Spinal cord (tissue), 10 donors: ENCODE results near the gene PAPSS1. TPM values are rescaled to one million over a fixed set of nuclear protein-coding genes. Genes with fewer than 3 reads are reported as not detected.

Source experiments
- DNase-seq, 6 donors: peaks; one replicate each; pipeline versions ENCODE4 v3.0.0 to v3.0.0-alpha.2; 2013 to 2015; ENCODE audit warnings: low spot score in 6 of 6, low read depth in 4 of 6
- H3K27ac ChIP-seq: one replicate; pipeline ENCODE4 v1.5.1; 2013; ENCODE audit warnings: low read depth, low read length, control low read depth
- H3K27me3 ChIP-seq: one replicate; pipeline ENCODE4 v1.6.1; 2013; ENCODE audit warnings: low read length; ENCODE audit not compliant: control insufficient read depth, insufficient read depth
- H3K36me3 ChIP-seq: one replicate; pipeline ENCODE4 v1.6.1; 2013; ENCODE audit warnings: low read length; ENCODE audit not compliant: control insufficient read depth, insufficient read depth
- H3K4me1 ChIP-seq: one replicate; pipeline ENCODE4 v1.6.1; 2013; ENCODE audit warnings: low read length; ENCODE audit not compliant: control insufficient read depth, insufficient read depth
- H3K4me3 ChIP-seq: one replicate; pipeline ENCODE4 v1.5.1; 2013; ENCODE audit warnings: low read depth, low read length, control low read depth
- H3K9me3 ChIP-seq: one replicate; pipeline ENCODE4 v1.6.1; 2013; ENCODE audit warnings: low read length; ENCODE audit not compliant: control insufficient read depth, insufficient read depth
- WGBS: methylation state at CpG from one replicate; pipeline ENCODE4 v1.1.5; 2013; ENCODE audit warnings: missing lambda C conversion rate; ENCODE audit not compliant: insufficient coverage; 5-methylcytosine and 5-hydroxymethylcytosine counted together
- polyA plus RNA-seq, 2 donors: library from polyadenylated mRNA; unstranded; fragments of 120-200 nt; gene quantifications; one replicate each; pipeline ENCODE4 v1.2.1, GENCODE V29; 2013; ENCODE audit not compliant: insufficient read length in 2 of 2
- total RNA-seq, 2 donors: library from RNA; depleted of rRNA in 1 of 2; stranded (reverse); fragments of 120-200 nt in 1 of 2; fragments of >200 nt in 1 of 2; gene quantifications; one replicate each; pipeline versions ENCODE4 v1.2.3 to v1.2.4, GENCODE V29; 2013 to 2014
- donor health status: healthy.

PAPSS1 gene
- total and polyA plus RNA-seq, 4 donors: 74.9 to 151 (median 119) TPM

DNA sequence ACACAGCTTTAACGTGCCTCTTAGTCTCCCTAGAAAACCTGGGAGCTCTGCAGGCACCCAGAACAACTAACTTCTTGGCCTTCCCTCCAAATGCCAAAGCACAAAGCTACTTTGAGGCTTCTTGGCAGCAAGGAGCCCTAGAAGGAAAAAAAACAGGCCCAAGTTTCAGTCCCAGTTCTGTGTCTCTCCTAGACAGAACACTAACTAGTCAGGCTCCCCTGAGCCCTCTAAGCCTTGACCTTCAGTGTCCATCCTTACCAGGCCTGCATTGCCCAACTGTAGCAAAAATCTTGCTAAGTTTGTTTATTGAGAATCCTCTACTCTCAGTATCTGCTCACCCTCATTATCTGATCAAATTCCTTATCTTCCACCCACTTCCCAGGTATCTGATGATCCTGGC, 79.2 kb downstream of the PAPSS1 start:
- no peaks in the 10 kb centered on the region for H3K9me3 ChIP-seq
- H3K27me3 ChIP-seq: no peaks in the 10 kb centered on the region
- peak overlapping the region; percentile 37 for H3K27ac ChIP-seq
- 20% methylated on average over 1 of the region's 1 CpG for WGBS
- no peak overlapping the region for H3K4me3 ChIP-seq
- H3K36me3 ChIP-seq: peaks cover 9% of the 10 kb centered on the region
- no peaks in the 10 kb centered on the region for H3K4me1 ChIP-seq
- DNase-seq: peak in 1 of 6 donors; percentile 36

DNA sequence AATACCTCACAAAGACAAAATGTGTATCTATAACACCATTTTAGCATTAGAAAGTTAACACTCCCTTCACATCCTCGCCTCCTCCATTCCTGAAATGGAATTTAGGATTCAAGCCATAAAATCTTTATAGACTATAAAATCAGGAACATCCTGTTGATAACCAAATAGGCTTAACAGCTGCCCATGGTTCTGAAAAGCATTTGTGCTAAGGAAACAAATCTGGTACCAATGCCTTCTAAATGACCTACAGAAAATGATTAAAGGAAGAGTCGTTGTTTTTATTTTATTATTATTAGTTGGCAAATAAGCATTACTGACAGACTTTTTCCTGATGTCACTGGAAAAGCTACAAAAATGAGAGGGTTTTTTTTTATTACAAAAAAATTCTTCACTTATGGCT, 79.8 kb downstream of the PAPSS1 start:
- Histone ChIP-seq H3K27ac (no peak overlapping the region), H3K4me1 (no peaks in the 10 kb centered on the region), H3K36me3 (peaks cover 9% of the 10 kb centered on the region), H3K27me3 (no peaks in the 10 kb centered on the region), H3K4me3 (no peak overlapping the region), H3K9me3 (no peaks in the 10 kb centered on the region)
- WGBS: 83% methylated on average over 1 of the region's 2 CpGs
- DNase-seq: no peak

DNA sequence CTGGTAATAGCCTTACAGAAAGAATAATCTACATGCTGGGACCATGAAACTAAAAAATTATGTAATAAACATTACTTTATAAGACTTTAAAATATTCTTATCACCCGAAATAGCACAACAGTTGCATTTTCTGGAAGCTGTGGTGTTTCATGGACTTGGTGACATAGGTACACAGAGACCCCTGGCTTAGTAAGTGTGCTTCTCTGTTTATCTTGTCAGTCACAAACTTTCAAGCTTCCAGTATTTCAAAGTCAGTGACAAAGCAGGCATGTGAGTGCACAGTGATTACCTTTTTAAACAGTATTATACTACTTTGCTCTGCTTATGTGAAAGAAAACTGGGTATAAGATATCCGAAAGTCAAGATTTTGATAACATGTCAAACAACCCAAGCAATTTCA, 84.3 kb downstream of the PAPSS1 start:
- DNase-seq: no peak
- Histone ChIP-seq H3K4me3 (no peak overlapping the region), H3K27ac (no peak overlapping the region), H3K4me1 (no peaks in the 10 kb centered on the region), H3K27me3 (no peaks in the 10 kb centered on the region), H3K36me3 (no peaks in the 10 kb centered on the region), H3K9me3 (no peaks in the 10 kb centered on the region)
- no CpG with 5 or more reads among the region's 2 CpGs for WGBS

DNA sequence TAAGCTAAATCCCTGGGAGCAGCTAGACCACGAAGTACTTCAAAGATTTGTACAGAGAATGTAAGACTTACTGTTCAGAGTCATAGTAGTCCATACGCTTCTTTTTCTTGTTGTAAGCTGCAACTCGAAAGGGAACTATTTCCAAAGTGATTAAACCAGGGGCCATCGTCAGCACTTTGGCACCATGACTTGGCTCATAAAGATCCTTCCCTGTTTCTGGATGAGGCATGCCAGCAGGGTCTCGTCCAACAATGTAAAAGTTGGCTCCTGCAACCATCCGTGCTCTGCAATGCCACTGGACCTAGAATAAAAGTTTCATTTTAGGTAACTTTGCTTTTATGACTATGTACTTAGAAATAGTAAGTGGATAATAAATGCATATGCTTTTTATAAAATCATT, 88.5 kb downstream of the PAPSS1 start:
- peak in 4 of 6 donors; percentile 13 to 61 (median 38) for DNase-seq
- 51% methylated on average over 5 of the region's 6 CpGs for WGBS
- Histone ChIP-seq H3K4me3 (no peak overlapping the region), H3K27me3 (no peaks in the 10 kb centered on the region), H3K36me3 (no peaks in the 10 kb centered on the region), H3K9me3 (no peaks in the 10 kb centered on the region), H3K4me1 (no peaks in the 10 kb centered on the region), H3K27ac (no peak overlapping the region)

DNA sequence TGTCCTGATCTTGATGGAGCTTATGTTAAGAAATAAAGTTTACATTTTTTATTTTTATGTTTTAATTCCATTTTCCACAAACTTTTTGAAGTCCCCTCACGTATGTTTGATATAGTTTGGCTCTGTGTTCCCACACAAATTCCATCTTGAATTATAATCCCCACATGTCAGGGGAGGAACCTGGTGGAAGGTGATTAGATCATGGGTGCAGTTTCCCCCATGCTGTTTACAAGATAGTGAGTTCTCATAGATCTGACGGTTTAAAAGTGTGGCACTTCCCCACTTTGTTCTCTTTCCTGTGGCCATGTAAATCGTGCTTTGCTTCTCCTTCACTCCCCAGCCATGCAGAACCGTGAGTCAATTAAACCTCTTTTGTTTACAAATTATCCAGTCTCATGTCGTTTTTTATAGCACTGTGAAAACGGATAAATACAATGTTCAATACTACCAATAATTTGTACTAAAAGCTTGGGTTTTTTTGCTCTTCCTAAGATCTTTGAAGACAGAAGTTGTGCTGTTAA, 89.8 kb downstream of the PAPSS1 start:
- WGBS: 70% methylated on average over 2 of the region's 6 CpGs
- Histone ChIP-seq H3K27ac (no peak overlapping the region), H3K36me3 (no peaks in the 10 kb centered on the region), H3K4me1 (no peaks in the 10 kb centered on the region), H3K9me3 (no peaks in the 10 kb centered on the region), H3K27me3 (no peaks in the 10 kb centered on the region), H3K4me3 (no peak overlapping the region)
- DNase-seq: no peak

DNA sequence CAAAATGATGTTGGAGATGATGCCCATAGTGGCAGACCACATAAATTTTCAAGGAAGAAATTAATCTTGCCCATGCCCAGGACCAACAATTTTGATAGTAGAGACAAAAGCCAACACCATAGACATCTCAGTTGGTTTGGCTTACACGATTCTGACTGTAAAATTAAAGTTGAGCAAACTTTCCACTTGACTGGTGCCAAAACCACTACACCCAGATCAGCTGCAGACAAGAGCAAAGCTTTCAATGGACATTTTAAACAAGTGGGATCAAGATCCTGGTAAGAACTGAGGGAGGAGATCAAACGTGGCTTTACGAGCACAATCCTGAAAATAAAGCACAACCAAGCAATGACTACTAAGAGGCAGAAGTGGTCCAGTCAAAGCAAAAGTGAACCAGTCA, 90.7 kb downstream of the PAPSS1 start:
- no peaks in the 10 kb centered on the region for H3K9me3 ChIP-seq
- H3K27me3 ChIP-seq: no peaks in the 10 kb centered on the region
- H3K36me3 ChIP-seq: no peaks in the 10 kb centered on the region
- 88% methylated on average over 1 of the region's 3 CpGs for WGBS
- DNase-seq: no peak
- H3K27ac ChIP-seq: no peak overlapping the region
- H3K4me1 ChIP-seq: no peaks in the 10 kb centered on the region
- H3K4me3 ChIP-seq: no peak overlapping the region

DNA sequence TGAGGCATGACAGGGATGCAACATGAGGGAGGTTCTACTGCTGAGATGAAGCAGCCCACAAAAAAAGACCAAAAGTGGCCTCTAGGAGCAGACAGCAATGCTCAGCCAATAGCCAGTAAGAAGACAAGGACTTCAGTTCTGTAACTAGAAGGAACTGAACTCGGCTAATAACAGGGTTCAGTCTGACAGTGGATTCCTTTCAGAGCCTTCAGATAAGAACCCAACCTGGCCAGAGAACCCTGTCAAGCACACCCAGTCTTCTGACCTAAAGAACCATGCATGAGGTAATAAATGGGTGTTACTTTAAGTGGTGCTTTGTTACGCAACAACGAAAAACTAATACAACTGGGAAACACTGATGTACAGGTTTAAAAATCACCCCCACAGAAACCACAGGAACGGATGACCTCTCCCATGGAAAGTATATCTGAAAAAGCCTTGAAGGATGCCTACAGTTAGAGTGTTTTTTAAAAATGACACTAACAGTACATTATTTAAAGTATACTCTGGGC, 94.6 kb downstream of the PAPSS1 start:
- Histone ChIP-seq H3K27me3 (no peaks in the 10 kb centered on the region), H3K4me3 (no peak overlapping the region), H3K4me1 (no peaks in the 10 kb centered on the region), H3K36me3 (no peaks in the 10 kb centered on the region), H3K9me3 (peaks cover 2% of the 10 kb centered on the region), H3K27ac (no peak overlapping the region)
- 100% methylated on average over 1 of the region's 4 CpGs for WGBS
- no peak for DNase-seq

DNA sequence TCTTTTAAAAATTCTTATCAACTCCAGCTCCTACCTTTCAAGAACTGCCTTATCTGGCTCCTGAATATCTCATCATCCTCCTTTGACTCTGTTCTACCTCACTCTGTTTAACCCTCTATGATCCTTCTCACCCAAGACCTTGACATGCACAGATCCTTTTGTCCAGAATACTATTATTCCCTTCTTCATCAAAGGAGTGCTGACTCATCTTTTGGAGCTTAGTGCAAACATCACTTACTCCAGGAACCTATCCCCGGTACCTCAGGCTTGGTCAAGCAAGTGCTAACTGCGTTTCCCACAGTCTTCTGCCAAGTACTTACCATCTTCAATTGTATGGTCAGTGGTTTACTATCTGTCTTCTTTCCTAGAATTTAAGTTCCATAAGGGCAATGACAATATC, 96.0 kb downstream of the PAPSS1 start:
- H3K27ac ChIP-seq: no peak overlapping the region
- H3K4me3 ChIP-seq: no peak overlapping the region
- H3K4me1 ChIP-seq: no peaks in the 10 kb centered on the region
- H3K9me3 ChIP-seq: peaks cover 2% of the 10 kb centered on the region
- DNase-seq: no peak
- H3K27me3 ChIP-seq: no peaks in the 10 kb centered on the region
- H3K36me3 ChIP-seq: no peaks in the 10 kb centered on the region
- 100% methylated on average over 1 of the region's 2 CpGs for WGBS

DNA sequence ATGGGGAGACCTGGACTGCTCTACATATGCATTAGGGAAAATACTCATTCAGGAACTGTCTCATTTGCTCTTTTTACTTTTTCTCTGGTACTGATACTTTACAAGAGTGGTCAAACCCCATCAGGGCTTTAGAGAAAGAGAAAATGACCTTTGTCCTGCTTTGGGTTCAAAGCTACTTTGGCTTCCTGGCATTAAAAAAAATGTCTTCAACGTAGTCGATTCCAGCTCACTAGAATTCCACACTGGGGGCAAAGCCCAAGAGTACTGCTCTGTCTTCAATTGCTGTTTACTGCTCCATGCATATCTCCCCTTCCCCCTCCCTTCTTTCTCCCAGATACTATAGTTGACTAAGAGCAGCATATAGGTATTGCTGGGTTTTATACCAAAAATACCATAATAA, 98.0 kb downstream of the PAPSS1 start:
- H3K27me3 ChIP-seq: no peaks in the 10 kb centered on the region
- DNase-seq: no peak
- H3K4me1 ChIP-seq: no peaks in the 10 kb centered on the region
- H3K27ac ChIP-seq: no peak overlapping the region
- no peaks in the 10 kb centered on the region for H3K36me3 ChIP-seq
- peaks cover 2% of the 10 kb centered on the region for H3K9me3 ChIP-seq
- no peak overlapping the region for H3K4me3 ChIP-seq
- WGBS: 80% methylated on average over 1 of the region's 2 CpGs

DNA sequence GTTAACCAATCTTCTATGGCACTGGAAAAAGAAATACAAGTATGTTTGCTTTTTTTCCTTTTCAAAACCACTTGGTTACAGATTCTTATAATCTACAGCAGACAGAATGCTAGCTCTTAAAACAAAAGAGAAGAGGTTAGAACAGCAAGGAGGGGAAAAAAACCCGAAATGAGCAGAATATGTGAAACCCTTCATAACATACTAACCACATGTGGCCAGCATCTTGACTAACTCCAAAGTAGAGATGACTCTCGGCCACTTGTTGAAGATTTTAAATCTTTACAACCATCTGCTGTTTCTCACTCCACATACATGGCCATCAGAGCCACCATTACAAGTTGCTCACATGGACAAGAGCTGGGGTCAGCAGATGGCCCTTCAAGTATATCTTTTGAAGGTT, 100.3 kb downstream of the PAPSS1 start:
- H3K27ac ChIP-seq: no peak overlapping the region
- no peak overlapping the region for H3K4me3 ChIP-seq
- no peaks in the 10 kb centered on the region for H3K4me1 ChIP-seq
- WGBS: 75% methylated on average over 1 of the region's 2 CpGs
- no peaks in the 10 kb centered on the region for H3K36me3 ChIP-seq
- no peaks in the 10 kb centered on the region for H3K27me3 ChIP-seq
- H3K9me3 ChIP-seq: peaks cover 2% of the 10 kb centered on the region
- no peak for DNase-seq
